ENCODE data around the gene DMTF1.

- TF ChIP-seq, protein P1, sequence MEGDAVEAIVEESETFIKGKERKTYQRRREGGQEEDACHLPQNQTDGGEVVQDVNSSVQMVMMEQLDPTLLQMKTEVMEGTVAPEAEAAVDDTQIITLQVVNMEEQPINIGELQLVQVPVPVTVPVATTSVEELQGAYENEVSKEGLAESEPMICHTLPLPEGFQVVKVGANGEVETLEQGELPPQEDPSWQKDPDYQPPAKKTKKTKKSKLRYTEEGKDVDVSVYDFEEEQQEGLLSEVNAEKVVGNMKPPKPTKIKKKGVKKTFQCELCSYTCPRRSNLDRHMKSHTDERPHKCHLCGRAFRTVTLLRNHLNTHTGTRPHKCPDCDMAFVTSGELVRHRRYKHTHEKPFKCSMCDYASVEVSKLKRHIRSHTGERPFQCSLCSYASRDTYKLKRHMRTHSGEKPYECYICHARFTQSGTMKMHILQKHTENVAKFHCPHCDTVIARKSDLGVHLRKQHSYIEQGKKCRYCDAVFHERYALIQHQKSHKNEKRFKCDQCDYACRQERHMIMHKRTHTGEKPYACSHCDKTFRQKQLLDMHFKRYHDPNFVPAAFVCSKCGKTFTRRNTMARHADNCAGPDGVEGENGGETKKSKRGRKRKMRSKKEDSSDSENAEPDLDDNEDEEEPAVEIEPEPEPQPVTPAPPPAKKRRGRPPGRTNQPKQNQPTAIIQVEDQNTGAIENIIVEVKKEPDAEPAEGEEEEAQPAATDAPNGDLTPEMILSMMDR (IDR thresholded peaks at IDR 0.05): no peak
- TF ChIP-seq POLR2A (IDR thresholded peaks at IDR 0.05) (no peak), POLR2AphosphoS5 (IDR thresholded peaks at IDR 0.05) (no peak), EP300 (IDR thresholded peaks at IDR 0.05; ENCODE audit: low read depth) (no peak)
Measured at GRCh38 chr7:87137271-87137670, 15.0 kb upstream of the DMTF1 start.
